ENCODE measurements around the gene RIC8B.

Gene RIC8B

GRCh38 chr12:106854723-106855122 lies 80.2 kb downstream of the RIC8B start:
- Histone ChIP-seq H3K4me3 (ENCODE audit: low read depth, low read length) (no peak overlapping the region), H3K27ac (no peak overlapping the region), H3K36me3 (peaks cover 5% of the 10 kb centered on the region), H3K9me3 (ENCODE audit: severe bottlenecking) (no peaks in the 10 kb centered on the region), H3K27me3 (ENCODE audit: insufficient read depth, low read depth, severe bottlenecking) (no peaks in the 10 kb centered on the region)
- no peak for DNase-seq
- no peak for TF ChIP-seq CTCF (IDR thresholded peaks at IDR 0.05; ENCODE audit: low read depth, low read length)

GRCh38 chr12:106855221-106855758 lies 80.8 kb downstream of the RIC8B start:
- Histone ChIP-seq H3K4me3 (ENCODE audit: low read depth, low read length) (no peak overlapping the region), H3K27ac (no peak overlapping the region), H3K36me3 (peaks cover 6% of the 10 kb centered on the region), H3K9me3 (ENCODE audit: severe bottlenecking) (no peaks in the 10 kb centered on the region), H3K27me3 (ENCODE audit: insufficient read depth, low read depth, severe bottlenecking) (no peaks in the 10 kb centered on the region)
- no peak for TF ChIP-seq CTCF (IDR thresholded peaks at IDR 0.05; ENCODE audit: low read depth, low read length)
- DNase-seq: no peak

GRCh38 chr12:106861984-106862916 lies 87.8 kb downstream of the RIC8B start:
- no peak for DNase-seq
- TF ChIP-seq CTCF (IDR thresholded peaks at IDR 0.05; ENCODE audit: low read depth, low read length): no peak
- Histone ChIP-seq H3K9me3 (ENCODE audit: severe bottlenecking) (no peaks in the 10 kb centered on the region), H3K27me3 (ENCODE audit: insufficient read depth, low read depth, severe bottlenecking) (no peaks in the 10 kb centered on the region), H3K4me3 (ENCODE audit: low read depth, low read length) (no peak overlapping the region), H3K27ac (no peak overlapping the region), H3K36me3 (peaks cover 7% of the 10 kb centered on the region; the same call in 1 of the 2 replicates)

GRCh38 chr12:106863189-106863588 lies 88.7 kb downstream of the RIC8B start:
- Histone ChIP-seq H3K27me3 (ENCODE audit: insufficient read depth, low read depth, severe bottlenecking) (no peaks in the 10 kb centered on the region), H3K4me3 (ENCODE audit: low read depth, low read length) (no peak overlapping the region), H3K36me3 (peaks cover 7% of the 10 kb centered on the region; the same call in 1 of the 2 replicates), H3K27ac (no peak overlapping the region), H3K9me3 (ENCODE audit: severe bottlenecking) (no peaks in the 10 kb centered on the region)
- DNase-seq: no peak
- TF ChIP-seq CTCF (IDR thresholded peaks at IDR 0.05; ENCODE audit: low read depth, low read length): no peak

- H3K9me3 ChIP-seq (ENCODE audit: severe bottlenecking): no peaks in the 10 kb centered on the region
- no peak overlapping the region for H3K4me3 ChIP-seq (ENCODE audit: low read depth, low read length)
- no peaks in the 10 kb centered on the region for H3K27me3 ChIP-seq (ENCODE audit: insufficient read depth, low read depth, severe bottlenecking)
- DNase-seq: no peak
- no peak overlapping the region for H3K27ac ChIP-seq
- H3K36me3 ChIP-seq: peaks cover 3% of the 10 kb centered on the region; the same call in 1 of the 2 replicates
- no peak for TF ChIP-seq CTCF (IDR thresholded peaks at IDR 0.05; ENCODE audit: low read depth, low read length)
These were observed 91.2 kb downstream of the RIC8B start for GRCh38 chr12:106865683-106866082.

Measured in WERI-Rb-1 (cell line).